Type B pancreatic cell (in vitro differentiated cells): Measurements from ENCODE around the gene AKT2. TPM values are rescaled to one million over a fixed set of nuclear protein-coding genes. Genes with fewer than 3 reads are reported as not detected.

Experiments used
- DNase-seq: peaks from one replicate; pipeline ENCODE4 v3.0.0; 2021; ENCODE audit warnings: mixed read lengths; ENCODE audit not compliant: unreplicated experiment; ENCODE audit errors: extremely low spot score
- H3K27ac Mint-ChIP-seq: 2 replicates; pipeline ENCODE4 v1.8.0; 2021; ENCODE audit warnings: mild to moderate bottlenecking, mixed read lengths
- H3K27me3 Mint-ChIP-seq: 2 replicates; pipeline ENCODE4 v1.8.0; 2021; ENCODE audit warnings: mixed read lengths
- H3K36me3 Mint-ChIP-seq: 2 replicates; pipeline ENCODE4 v1.8.0; 2021; ENCODE audit warnings: mixed read lengths
- H3K4me1 Mint-ChIP-seq: one replicate; pipeline ENCODE4 v1.8.0; 2021; ENCODE audit warnings: mixed read lengths; ENCODE audit not compliant: unreplicated experiment
- H3K4me3 Mint-ChIP-seq: 2 replicates; pipeline ENCODE4 v1.8.0; 2021; ENCODE audit warnings: mild to moderate bottlenecking, mixed read lengths
- H3K9me3 Mint-ChIP-seq: 2 replicates; pipeline ENCODE4 v1.8.0; 2021; ENCODE audit warnings: mixed read lengths
- total RNA-seq: library from RNA; stranded (reverse); gene quantifications from 2 replicates; pipeline ENCODE4 v1.2.1, GENCODE V29; 2021; ENCODE audit warnings: low replicate concordance
- TF ChIP-seq, protein P1 (sequence below): fragments of 200-600 bp; sonication (generic); conservative IDR thresholded peaks from 2 replicates; pipeline ENCODE4 v1.5.0; 2021; ENCODE audit warnings: antibody characterized with exemption, mild to moderate bottlenecking

The AKT2 gene
- total RNA-seq, 1 donor from 2014 or later: 149 TPM

DNA sequence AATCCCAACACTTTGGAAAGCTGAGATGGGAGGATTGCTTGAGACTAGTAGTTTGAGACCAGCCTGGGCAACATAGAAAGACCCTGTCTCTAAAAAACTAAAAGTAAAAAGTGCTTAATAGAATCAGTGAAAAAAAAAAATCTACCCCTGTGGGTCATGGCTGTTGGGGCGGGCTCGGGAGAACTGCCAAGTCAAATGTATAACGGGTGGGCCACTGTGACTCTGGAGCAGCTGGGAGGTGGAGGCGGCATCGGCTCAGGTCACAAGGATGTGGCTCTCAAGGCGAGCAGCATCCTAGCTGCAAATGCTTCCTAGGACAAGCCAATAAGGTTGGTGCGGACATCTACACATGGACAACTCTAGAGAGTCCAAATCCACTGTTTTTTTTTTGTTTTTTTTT lies 32.2 kb upstream of the AKT2 start:
- Mint-ChIP-seq H3K4me3 (no peak overlapping the region), H3K9me3 (no peaks in the 10 kb centered on the region), H3K27ac (no peak overlapping the region), H3K36me3 (peaks cover 14% of the 10 kb centered on the region), H3K27me3 (no peaks in the 10 kb centered on the region), H3K4me1 (peaks cover 3% of the 10 kb centered on the region)
- DNase-seq: no peak
- TF ChIP-seq, protein P1, sequence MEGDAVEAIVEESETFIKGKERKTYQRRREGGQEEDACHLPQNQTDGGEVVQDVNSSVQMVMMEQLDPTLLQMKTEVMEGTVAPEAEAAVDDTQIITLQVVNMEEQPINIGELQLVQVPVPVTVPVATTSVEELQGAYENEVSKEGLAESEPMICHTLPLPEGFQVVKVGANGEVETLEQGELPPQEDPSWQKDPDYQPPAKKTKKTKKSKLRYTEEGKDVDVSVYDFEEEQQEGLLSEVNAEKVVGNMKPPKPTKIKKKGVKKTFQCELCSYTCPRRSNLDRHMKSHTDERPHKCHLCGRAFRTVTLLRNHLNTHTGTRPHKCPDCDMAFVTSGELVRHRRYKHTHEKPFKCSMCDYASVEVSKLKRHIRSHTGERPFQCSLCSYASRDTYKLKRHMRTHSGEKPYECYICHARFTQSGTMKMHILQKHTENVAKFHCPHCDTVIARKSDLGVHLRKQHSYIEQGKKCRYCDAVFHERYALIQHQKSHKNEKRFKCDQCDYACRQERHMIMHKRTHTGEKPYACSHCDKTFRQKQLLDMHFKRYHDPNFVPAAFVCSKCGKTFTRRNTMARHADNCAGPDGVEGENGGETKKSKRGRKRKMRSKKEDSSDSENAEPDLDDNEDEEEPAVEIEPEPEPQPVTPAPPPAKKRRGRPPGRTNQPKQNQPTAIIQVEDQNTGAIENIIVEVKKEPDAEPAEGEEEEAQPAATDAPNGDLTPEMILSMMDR: no peak

- no peak for DNase-seq
- peaks cover 3% of the 10 kb centered on the region for H3K4me1 Mint-ChIP-seq
- no peak overlapping the region for H3K4me3 Mint-ChIP-seq
- no peaks in the 10 kb centered on the region for H3K9me3 Mint-ChIP-seq
- peaks cover 14% of the 10 kb centered on the region for H3K36me3 Mint-ChIP-seq
- H3K27ac Mint-ChIP-seq: no peak overlapping the region
- no peaks in the 10 kb centered on the region for H3K27me3 Mint-ChIP-seq
- TF ChIP-seq, protein P1: no peak
These were observed 30.8 kb upstream of the AKT2 start for GRCh38 chr19:40315812-40316470.

GRCh38 chr19:40314656-40315055 lies 29.5 kb upstream of the AKT2 start:
- no peak for DNase-seq
- no peaks in the 10 kb centered on the region for H3K27me3 Mint-ChIP-seq
- peak overlapping the region; percentile 32 for H3K27ac Mint-ChIP-seq
- peaks cover 9% of the 10 kb centered on the region for H3K36me3 Mint-ChIP-seq
- H3K4me3 Mint-ChIP-seq: no peak overlapping the region
- H3K4me1 Mint-ChIP-seq: peaks cover 3% of the 10 kb centered on the region
- H3K9me3 Mint-ChIP-seq: no peaks in the 10 kb centered on the region
- TF ChIP-seq, protein P1: no peak

- no peak overlapping the region for H3K4me3 Mint-ChIP-seq
These were observed 28.3 kb upstream of the AKT2 start for GRCh38 chr19:40313229-40313983.

GRCh38 chr19:40312533-40312932 lies 27.4 kb upstream of the AKT2 start:
- no peak overlapping the region for H3K27ac Mint-ChIP-seq
- H3K9me3 Mint-ChIP-seq: no peaks in the 10 kb centered on the region
- peaks cover 5% of the 10 kb centered on the region for H3K36me3 Mint-ChIP-seq
- H3K27me3 Mint-ChIP-seq: no peaks in the 10 kb centered on the region
- H3K4me3 Mint-ChIP-seq: no peak overlapping the region
- TF ChIP-seq, protein P1: no peak
- no peaks in the 10 kb centered on the region for H3K4me1 Mint-ChIP-seq
- DNase-seq: no peak

More at GRCh38 chr19:40313229-40313983, 28.3 kb upstream of the AKT2 start:
- H3K4me1 Mint-ChIP-seq: no peaks in the 10 kb centered on the region
- H3K9me3 Mint-ChIP-seq: no peaks in the 10 kb centered on the region
- H3K36me3 Mint-ChIP-seq: peaks cover 5% of the 10 kb centered on the region
- TF ChIP-seq, protein P1: no peak
- H3K27ac Mint-ChIP-seq: no peak overlapping the region
- no peaks in the 10 kb centered on the region for H3K27me3 Mint-ChIP-seq
- DNase-seq: no peak
